GM11168 (cell line): Measurements from ENCODE around the gene POP4.

Experiments
- in situ Hi-C: fragments of 300-500 bp; cut with MboI; formaldehyde crosslinking; loops from one replicate; pipeline ENCODE4 v1.12.0; 2022; ENCODE audit warnings: low sequenced_read_pairs; ENCODE audit not compliant: unreplicated experiment

POP4 gene

DNA sequence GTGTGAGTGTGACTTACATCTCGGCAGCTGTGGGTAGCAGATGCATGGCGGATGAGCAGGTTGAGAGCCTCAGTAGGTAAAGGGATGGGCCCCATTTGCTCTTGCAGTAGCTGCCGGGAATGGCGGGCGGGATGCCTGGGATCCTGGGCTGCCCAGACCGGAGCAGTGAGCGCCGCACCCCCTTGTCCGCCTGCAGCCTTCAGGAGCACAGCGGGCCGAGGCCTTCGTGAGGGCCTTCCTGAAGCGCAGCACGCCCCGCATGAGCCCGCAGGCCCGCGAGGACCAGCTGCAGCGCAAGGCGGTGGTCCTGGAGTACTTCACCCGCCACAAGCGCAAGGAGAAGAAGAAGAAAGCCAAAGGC, 4.1 kb downstream of the POP4 start:
- in situ Hi-C loops, result no loop called here

DNA sequence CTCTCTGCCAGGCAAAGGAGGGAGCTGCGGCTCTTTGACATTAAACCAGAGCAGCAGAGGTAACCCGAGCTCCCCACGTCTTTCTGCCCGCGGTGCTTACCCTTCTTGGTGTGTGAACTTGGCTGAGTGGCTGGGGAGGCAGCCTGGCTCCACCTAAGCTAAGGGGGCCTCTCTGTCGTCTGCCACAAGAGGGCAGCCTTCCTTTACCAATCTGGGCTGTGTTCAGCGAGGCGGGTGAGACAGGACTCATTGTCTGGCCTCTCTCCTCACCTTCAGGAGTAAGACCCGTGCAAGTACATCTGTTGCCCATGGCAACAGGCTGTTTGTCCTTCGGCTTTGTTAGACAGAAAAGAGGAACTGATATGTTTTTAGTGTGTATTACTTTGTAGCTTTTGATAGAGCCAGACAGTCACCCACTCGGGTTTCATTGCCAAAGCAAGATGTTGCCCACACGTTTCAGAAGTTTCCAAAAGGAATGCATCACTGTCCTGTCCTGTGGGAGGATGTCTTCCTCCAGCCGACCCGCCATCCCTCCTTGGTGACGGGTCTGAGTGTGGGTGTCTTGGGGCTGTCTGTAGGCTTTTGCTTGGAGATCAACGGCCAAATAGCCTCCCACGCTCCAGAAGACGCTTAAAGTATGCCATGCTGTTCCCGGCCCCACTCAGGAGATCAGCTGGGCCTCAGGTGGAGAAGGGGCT, 4.6 kb downstream of the POP4 start:
- in situ Hi-C loops, result no loop called here

DNA sequence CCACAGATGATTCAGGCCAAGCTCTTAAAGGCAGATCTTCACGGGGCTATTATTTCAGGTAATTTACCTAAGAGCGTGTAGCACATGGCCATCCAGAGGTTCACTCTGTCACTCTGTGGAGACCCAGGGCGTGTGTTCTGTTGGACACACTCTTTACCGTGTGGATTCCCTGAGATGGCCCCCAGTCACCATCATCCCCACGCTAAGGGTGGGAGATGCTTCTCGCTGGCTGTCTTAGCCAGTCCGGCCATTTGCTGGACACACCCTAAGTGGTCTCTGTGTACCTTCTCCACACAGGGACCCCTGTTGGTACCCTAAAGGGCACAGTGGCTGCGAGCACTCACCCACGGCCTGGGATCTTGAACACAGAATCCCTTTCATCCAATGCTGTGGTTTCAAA, 6.0 kb downstream of the POP4 start:
- in situ Hi-C loops, result no loop called here

GRCh38 chr19:29612801-29613595, 6.9 kb downstream of the POP4 start:
- in situ Hi-C loops, result no loop called here

DNA sequence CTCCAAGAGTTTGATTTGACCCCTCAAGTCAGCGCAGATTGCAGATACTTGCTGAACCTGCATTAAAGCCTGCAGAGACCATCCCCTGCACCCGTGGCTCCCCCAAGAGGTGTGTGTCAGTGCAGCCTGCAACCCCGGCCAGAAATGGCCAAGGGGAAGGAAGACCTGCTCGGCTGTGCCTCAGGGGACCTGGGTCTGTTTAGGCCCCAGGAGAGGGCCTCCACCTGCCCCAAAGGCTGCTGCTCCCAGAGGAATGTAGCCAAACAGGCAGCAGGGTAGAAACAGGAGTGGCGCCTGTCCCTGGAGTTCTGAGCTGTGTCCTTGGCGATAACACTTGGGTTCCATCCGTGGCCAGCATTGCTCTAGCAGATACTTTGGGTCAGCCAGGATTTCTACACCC, 8.0 kb downstream of the POP4 start:
- in situ Hi-C loops, result no loop called here

DNA sequence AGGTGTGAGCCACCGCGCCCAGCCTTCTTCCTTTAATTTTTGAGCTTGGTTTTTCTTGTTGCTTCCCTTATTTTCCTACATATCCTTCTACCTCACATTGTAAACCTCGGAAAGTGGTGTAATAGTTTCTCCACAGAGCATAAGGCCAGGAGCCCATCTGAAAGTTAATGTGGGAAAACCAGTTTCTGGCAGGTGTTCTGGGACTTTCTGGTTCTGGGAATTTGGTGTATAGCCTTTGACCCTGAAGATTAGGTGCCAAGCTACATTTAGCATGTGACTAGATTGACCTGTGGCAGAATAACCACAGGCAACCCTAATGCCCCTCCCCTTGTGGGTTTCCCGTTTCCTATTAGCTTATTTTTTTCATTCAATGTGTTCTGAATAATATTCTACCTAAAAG, 8.7 kb downstream of the POP4 start:
- in situ Hi-C loops, result no loop called here

DNA sequence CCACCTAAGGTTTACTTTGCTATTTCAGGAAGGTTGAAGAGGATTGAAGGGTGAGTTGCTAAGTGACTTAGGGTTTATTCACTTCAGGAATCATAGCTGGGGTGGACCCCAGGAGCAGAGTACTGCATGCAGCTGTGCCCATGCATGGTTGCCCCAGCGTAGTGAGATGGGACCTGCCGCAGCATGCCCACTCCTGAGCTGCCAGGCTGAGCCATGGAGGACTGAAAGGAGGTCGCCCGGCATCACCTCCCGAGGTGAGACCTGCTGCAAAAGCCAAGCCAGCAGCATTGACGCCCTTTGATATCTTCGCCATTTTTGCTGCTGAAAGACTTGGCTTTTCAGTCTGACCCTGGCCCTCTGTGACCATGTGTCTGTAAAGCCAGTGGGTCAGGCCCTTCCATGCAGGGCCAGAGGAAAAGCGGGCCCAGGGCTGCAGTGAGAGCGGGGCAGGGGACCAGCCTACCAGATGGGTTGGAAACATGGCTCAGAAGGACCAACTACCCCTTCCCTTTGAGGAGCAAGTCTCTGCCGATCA, 9.9 kb downstream of the POP4 start:
- in situ Hi-C loops, result no loop called here

DNA sequence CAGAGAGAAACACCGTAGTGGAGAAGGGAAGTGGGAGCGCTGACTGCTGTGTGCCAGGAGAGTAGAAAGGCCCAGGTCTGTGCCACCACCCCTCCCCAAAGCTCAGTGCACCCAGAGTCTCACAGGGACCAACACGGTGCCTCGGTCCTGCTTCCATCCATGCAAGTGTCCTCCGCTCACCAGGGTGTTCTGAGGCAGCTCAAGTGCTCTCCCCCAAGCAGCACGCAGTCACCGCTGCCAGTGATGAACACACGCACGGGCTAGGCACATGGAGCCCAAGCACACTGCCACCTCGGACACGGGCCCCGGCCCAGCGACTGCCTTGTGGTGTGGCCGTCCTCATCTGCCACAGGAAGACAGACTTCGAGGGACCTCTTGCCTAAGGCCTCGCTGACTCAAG, 10.5 kb downstream of the POP4 start:
- in situ Hi-C loops, result no loop called here

DNA sequence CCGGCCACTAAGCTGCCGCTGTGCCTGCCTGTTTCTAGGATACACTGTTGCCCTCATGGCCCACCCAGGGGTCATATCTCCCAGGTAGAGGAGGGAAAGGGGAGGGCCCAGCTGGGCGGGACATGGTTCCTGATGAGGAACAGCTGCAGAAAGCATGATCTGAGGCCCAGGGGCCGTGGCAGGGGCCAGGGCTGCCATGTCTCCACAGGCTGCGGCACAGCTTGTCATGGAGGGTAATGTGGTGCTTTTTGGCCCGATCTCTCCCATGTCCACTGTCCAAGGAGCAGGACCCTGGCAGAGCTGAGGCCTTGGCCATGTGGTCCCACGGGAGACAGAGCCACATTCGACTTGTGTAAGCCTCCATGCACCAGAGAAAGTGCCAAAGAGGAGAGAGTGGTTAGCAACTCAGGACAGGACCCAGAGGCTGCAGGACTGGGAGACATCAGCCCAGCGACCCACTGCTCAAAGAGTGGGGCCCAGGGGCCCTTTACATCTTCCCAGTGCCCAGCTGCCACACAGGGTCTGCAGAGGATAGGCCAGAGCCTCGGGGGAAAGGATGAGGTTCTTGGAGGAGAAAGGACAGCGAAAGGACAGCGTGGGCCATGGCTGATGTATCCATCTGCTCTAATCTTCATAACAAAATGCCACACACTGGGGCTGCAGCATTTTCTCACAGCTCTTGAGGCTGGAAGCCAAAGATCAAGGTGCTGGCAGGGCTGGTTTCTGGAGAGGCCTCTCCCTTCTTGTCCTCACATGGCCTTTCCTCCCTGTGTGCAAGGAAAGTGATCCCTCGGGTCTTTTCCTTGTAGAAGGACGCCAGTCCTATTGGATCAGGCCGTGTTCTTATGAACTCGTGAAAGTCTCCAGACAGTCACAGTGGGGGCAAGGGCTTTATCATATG, 11.5 kb downstream of the POP4 start:
- in situ Hi-C loops, result no loop called here

GRCh38 chr19:29618434-29618833, 12.4 kb downstream of the POP4 start:
- in situ Hi-C loops, result no loop called here

- in situ Hi-C loops, result no loop called here
Observed at GRCh38 chr19:29618871-29619270, 12.8 kb downstream of the POP4 start.

DNA sequence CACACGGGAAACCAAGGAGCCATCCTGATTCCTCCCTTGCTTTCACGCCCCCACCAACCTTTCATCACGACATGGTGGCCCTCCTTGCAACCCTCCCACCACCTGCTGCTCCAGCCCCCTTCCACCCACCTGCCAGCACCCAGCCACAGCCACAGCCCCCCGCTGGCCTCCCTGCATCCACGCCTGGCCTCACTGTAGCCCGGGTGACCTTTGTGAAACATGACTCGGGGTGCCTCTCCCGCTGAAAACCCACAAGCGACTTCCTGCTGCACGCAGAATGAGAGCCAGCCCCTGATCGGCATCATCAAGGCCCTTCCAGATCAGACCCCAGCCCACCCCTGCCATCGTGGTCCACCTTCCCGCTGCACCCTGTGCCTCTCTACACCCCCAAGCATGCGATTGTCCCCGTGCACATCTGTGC, 14.9 kb downstream of the POP4 start:
- in situ Hi-C loops, result no loop called here

- in situ Hi-C loops, result no loop called here
Observed at GRCh38 chr19:29622166-29623070, 16.3 kb downstream of the POP4 start.

- in situ Hi-C loops, result no loop called here
Observed at GRCh38 chr19:29623726-29624488, 17.8 kb downstream of the POP4 start.

DNA sequence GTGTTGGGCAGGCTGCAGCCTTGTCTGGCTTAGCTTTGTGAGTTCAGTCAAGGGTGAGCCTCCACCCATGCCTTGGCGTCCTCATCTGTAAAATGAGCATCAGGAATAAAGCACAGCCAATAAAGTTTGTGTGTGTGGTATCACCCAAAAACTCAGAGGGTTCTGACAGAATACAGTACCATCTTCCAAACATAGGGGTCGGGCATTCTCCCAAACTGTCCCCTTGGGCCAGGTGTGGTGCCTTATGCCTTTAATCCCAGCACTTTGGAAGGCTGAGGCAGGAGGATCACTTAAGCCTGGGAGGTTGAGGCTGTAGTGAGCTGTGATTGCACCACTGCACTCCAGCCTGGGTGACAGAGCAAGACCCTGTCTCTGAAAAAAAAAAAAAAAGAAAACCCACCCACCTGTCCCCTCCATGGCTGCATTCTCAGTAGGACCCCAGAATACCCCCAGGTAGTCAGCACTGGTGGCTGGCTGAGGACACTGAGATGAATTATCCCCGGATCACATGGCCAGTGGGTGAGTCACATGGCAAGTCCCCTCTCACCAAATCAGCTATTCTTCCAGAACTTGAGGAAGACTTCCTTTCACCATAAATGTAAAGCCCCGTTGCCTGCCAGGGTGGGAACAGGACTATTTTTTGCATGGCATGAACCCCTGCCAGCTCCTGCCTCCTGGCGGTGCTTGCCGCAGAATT, 18.6 kb downstream of the POP4 start:
- in situ Hi-C loops, result loop anchor here (5.0 kb wide), 1 partner anchor 38 kb away; no protein-coding TSS in a partner anchor

DNA sequence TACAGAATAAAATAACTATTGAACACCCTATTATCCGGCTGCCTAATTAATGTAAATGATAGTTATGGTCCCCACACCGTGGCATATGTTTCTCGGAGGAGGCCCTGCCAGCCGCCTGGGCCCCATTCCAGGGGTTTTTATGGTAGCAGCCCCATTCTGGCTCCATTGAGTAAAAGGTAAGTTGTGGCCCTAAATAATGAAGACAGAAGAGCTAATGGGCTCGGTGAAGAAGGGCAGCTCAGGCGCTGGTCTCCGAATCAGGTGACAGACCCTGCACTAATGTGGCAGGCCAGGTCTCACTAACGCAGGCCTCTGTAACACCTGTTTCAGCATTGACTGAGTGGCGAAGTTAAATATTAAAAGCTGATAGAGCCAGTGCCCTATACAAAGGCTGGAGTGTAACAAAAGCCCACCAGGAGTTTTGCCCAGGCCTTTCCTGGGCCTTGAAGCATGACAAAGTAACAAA, 19.1 kb downstream of the POP4 start:
- in situ Hi-C loops, result loop anchor here (5.0 kb wide), 1 partner anchor 37 kb away; no protein-coding TSS in a partner anchor

DNA sequence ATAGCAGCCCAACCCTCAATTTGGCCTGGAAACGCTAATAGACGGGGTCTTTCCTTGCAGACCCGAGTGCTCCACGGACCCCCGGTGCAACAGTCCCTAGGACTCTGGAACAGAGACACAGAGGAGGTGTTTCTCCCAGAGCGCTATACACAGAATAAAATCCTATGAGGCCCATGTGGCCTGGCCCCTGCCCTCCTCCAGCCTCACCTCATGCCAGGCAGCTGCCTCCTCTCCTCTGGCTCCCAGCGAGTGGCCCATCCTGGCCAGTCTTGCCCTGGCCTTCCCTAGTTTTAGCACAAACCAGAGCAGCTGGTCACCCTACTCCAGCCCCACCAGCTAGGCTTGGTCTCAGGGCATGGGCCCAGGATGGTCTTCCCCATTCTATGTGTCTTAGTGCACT, 20.3 kb downstream of the POP4 start:
- in situ Hi-C loops, result loop anchor here (5.0 kb wide), 1 partner anchor 36 kb away; no protein-coding TSS in a partner anchor

GRCh38 chr19:29626832-29627231, 20.7 kb downstream of the POP4 start:
- in situ Hi-C loops, result loop anchor here (5.0 kb wide), 1 partner anchor 35 kb away; no protein-coding TSS in a partner anchor
